ENCODE measurements around the gene PLA2G15. TPM values are rescaled to one million over a fixed set of nuclear protein-coding genes. Genes with fewer than 3 reads are reported as not detected.

The PLA2G15 gene
- total RNA-seq, 4 donors from 2014 or later = 24.0 to 42.9 (median 31.1) TPM

- TF ChIP-seq, protein P1, sequence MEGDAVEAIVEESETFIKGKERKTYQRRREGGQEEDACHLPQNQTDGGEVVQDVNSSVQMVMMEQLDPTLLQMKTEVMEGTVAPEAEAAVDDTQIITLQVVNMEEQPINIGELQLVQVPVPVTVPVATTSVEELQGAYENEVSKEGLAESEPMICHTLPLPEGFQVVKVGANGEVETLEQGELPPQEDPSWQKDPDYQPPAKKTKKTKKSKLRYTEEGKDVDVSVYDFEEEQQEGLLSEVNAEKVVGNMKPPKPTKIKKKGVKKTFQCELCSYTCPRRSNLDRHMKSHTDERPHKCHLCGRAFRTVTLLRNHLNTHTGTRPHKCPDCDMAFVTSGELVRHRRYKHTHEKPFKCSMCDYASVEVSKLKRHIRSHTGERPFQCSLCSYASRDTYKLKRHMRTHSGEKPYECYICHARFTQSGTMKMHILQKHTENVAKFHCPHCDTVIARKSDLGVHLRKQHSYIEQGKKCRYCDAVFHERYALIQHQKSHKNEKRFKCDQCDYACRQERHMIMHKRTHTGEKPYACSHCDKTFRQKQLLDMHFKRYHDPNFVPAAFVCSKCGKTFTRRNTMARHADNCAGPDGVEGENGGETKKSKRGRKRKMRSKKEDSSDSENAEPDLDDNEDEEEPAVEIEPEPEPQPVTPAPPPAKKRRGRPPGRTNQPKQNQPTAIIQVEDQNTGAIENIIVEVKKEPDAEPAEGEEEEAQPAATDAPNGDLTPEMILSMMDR (IDR thresholded peaks at IDR 0.05) = no peak
- DNase-seq (ENCODE audit: low spot score) (no peak), ATAC-seq (ENCODE audit: low FRiP score) (no peak)
Observed at GRCh38 chr16:68215302-68215701, 29.9 kb upstream of the PLA2G15 start.

- TF ChIP-seq, protein P1 (IDR thresholded peaks at IDR 0.05) = no peak
- ATAC-seq (ENCODE audit: low FRiP score) (no peak), DNase-seq (ENCODE audit: low spot score) (no peak)
Observed at GRCh38 chr16:68216240-68216639, 28.9 kb upstream of the PLA2G15 start.

GRCh38 chr16:68217506-68217905, 27.7 kb upstream of the PLA2G15 start:
- no peak for ATAC-seq (ENCODE audit: low FRiP score)
- TF ChIP-seq, protein P1 (IDR thresholded peaks at IDR 0.05) = no peak
- no peak for DNase-seq (ENCODE audit: low spot score)

DNA sequence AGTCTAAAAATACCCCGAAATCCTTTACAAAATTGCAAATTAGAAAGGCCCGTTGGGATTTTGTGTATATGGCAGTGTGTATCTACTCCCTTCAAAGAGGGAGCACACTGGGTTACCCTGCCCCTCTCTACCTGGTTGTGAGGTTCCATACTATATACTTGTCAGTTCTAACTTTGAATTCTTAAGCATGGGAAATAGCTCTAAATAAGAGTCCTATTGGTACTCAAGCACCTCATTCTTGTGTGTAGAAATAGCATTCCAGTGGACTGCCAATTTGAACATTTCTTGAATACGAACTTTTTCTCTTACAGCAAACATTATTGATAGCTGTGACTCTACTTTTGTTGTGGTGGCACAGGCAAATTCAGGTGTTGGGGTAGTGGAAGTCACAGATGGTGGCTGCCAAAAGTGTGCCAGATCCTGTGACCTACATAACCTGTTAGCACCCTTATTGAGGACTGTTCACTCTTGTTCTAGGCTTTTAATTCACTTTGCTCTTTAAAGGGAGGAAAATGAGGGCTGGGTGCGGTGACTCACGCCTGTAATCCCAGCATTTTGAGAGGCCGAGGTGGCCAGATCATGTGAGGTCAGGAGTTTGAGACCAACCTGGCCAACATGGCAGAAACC, 25.3 kb upstream of the PLA2G15 start:
- TF ChIP-seq, protein P1 (IDR thresholded peaks at IDR 0.05) = no peak
- ATAC-seq (ENCODE audit: low FRiP score) (no peak), DNase-seq (ENCODE audit: low spot score) (no peak)

GRCh38 chr16:68223072-68223471, 22.1 kb upstream of the PLA2G15 start:
- ATAC-seq (ENCODE audit: low FRiP score) = no peak
- TF ChIP-seq, protein P1 (IDR thresholded peaks at IDR 0.05) = no peak
- DNase-seq (ENCODE audit: low spot score) = no peak

DNA sequence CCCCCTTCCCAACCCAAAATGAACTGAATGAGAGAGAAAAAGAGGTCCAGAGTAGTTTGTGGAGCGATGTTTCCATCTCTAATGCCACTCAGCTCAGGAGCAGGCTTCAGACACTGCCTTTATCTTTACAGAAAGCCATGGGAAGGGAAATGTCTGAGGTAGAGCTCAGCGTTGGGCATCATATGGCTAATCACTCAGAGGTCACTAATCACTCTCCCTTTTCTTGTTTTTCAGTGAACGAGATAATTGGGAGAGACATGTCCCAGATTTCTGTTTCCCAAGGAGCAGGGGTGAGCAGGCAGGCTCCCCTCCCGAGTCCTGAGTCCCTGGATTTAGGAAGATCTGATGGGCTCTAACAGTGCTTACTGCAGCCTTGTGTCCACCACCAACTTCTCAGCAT, 19.1 kb upstream of the PLA2G15 start:
- TF ChIP-seq, protein P1 (IDR thresholded peaks at IDR 0.05) = no peak
- no peak for ATAC-seq (ENCODE audit: low FRiP score)
- DNase-seq (ENCODE audit: low spot score) = no peak

DNA sequence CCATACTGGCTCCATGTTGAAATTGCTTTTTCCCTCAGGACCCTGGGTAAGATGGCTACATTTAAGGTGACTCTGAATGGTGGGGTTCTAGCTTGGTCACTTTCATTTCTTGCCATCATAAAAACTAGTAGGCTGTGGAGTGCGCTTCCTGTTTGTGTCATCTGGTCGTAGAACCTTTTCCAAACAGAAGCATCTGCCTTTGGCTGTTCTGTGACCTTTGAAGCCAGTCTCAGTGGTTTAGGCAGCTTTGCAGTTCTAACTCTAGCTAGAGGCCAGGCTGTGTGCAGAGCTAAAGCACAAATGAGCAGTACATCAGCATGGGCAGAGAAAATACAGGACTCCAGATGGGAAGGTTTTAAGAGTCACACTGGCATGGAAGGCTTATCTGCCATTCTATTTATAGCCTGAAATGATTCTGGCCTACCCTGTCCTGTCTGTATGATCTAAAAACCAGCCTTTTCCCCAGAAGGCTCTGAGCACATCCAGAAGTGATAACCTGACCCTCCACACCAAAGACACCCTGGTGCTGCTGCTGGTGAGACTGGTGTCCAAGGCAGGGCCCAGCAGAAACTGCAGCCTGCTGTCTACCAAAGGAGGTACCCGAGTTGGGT, 17.9 kb upstream of the PLA2G15 start:
- ATAC-seq (ENCODE audit: low FRiP score) = no peak

More for the DNA sequence above, 17.9 kb upstream of the PLA2G15 start:
- DNase-seq (ENCODE audit: low spot score) = no peak
- TF ChIP-seq, protein P1 (IDR thresholded peaks at IDR 0.05) = no peak

Measured in omental fat pad (tissue), 4 donors.